CD14-positive monocyte (primary cell): ENCODE results near the gene SDR39U1. TPM values are rescaled to one million over a fixed set of nuclear protein-coding genes. Genes with fewer than 3 reads are reported as not detected.

Experiments
- DNase-seq, 3 donors: peaks; one replicate each; pipeline ENCODE4 v3.0.0-alpha.2; 2011 to 2022
- H2AFZ ChIP-seq: 2 replicates; pipeline ENCODE4 v1.6.0; 2012; ENCODE audit warnings: mild to moderate bottlenecking, low read depth, low read length, inconsistent platforms; ENCODE audit not compliant: insufficient read depth, poor library complexity, severe bottlenecking
- H3K27ac ChIP-seq, 2 donors: 1 replicate in 1 of 2; 2 replicates in 1 of 2; pipeline ENCODE4 v1.5.1; 2012 to 2013; ENCODE audit warnings: low read length in 2 of 2, control low read depth in 1 of 2, inconsistent platforms in 1 of 2, low read depth in 1 of 2, mild to moderate bottlenecking in 1 of 2
- H3K27me3 ChIP-seq, 2 donors: one replicate each; pipeline versions ENCODE4 v1.6.0 to v1.6.1; 2011 to 2013; ENCODE audit warnings: low read length in 2 of 2; ENCODE audit not compliant: control insufficient read depth in 2 of 2, insufficient read depth in 2 of 2
- H3K36me3 ChIP-seq, 2 donors: replicated peaks in 1 of 2; 1 replicate in 1 of 2; 2 replicates in 1 of 2; pipeline versions ENCODE4 v1.5.1 to v1.6.1; 2012 to 2013; ENCODE audit warnings: low read length in 2 of 2, control low read depth in 1 of 2, inconsistent platforms in 1 of 2, mild to moderate bottlenecking in 1 of 2; ENCODE audit not compliant: insufficient read depth in 2 of 2, control insufficient read depth in 1 of 2
- H3K4me1 ChIP-seq, 2 donors: 1 replicate in 1 of 2; 2 replicates in 1 of 2; pipeline versions ENCODE4 v1.5.1 to v1.6.1; 2012 to 2013; ENCODE audit warnings: low read length in 2 of 2, control low read depth in 1 of 2, inconsistent platforms in 1 of 2, mild to moderate bottlenecking in 1 of 2, moderate library complexity in 1 of 2; ENCODE audit not compliant: insufficient read depth in 2 of 2, control insufficient read depth in 1 of 2
- H3K4me2 ChIP-seq: replicated peaks from 2 replicates; pipeline ENCODE3; 2012; ENCODE audit warnings: low read length, moderate library complexity, mild to moderate bottlenecking; ENCODE audit not compliant: poor library complexity, severe bottlenecking; ENCODE audit errors: extremely low read depth
- H3K4me3 ChIP-seq, 3 experiments: fragments of 200-600 bp in 1 of 3; sonication (generic) in 1 of 3; replicated peaks in 1 of 3; 1 replicate in 2 of 3; 2 replicates in 1 of 3; pipeline ENCODE4 v1.5.1; 2011 to 2013; ENCODE audit warnings: low read length in 3 of 3, mild to moderate bottlenecking in 3 of 3, control low read depth in 2 of 3, low read depth in 2 of 3, inconsistent platforms in 1 of 3, moderate library complexity in 1 of 3
- H3K79me2 ChIP-seq: 2 replicates; pipeline ENCODE4 v1.6.0; 2012; ENCODE audit warnings: mild to moderate bottlenecking, control low read depth, inconsistent platforms, low read length, moderate library complexity; ENCODE audit not compliant: insufficient read depth
- H3K9ac ChIP-seq: 2 replicates; pipeline ENCODE4 v1.6.0; 2017; ENCODE audit warnings: low read length, mild to moderate bottlenecking; ENCODE audit not compliant: insufficient read depth, poor library complexity, severe bottlenecking
- H3K9me3 ChIP-seq, 2 donors: replicated peaks in 1 of 2; 1 replicate in 1 of 2; 2 replicates in 1 of 2; pipeline versions ENCODE4 v1.5.1 to v1.6.1; 2012 to 2013; ENCODE audit warnings: low read length in 2 of 2, control low read depth in 1 of 2; ENCODE audit not compliant: control insufficient read depth in 1 of 2, insufficient read depth in 1 of 2
- H4K20me1 ChIP-seq: 2 replicates; pipeline ENCODE4 v1.6.0; 2012; ENCODE audit warnings: mild to moderate bottlenecking, low read length, control low read depth, moderate library complexity; ENCODE audit not compliant: insufficient read depth
- H3K27ac Mint-ChIP-seq, 7 donors: one replicate each; pipeline ENCODE4 v1.8.0; 2020; ENCODE audit warnings: mild to moderate bottlenecking in 7 of 7, mixed read lengths in 7 of 7, moderate library complexity in 6 of 7, inconsistent platforms in 2 of 7
- H3K27me3 Mint-ChIP-seq, 3 donors: one replicate each; pipeline ENCODE4 v1.8.0; 2021 to 2022; ENCODE audit warnings: low read depth in 3 of 3, mild to moderate bottlenecking in 3 of 3, mixed read lengths in 3 of 3, moderate library complexity in 3 of 3, inconsistent platforms in 1 of 3
- H3K36me3 Mint-ChIP-seq, 2 donors: one replicate each; pipeline ENCODE4 v1.8.0; 2020; ENCODE audit warnings: mixed read lengths in 2 of 2, inconsistent platforms in 1 of 2, mild to moderate bottlenecking in 1 of 2
- H3K4me1 Mint-ChIP-seq: one replicate; pipeline ENCODE4 v1.8.0; 2020; ENCODE audit warnings: mild to moderate bottlenecking, mixed read lengths
- H3K4me3 Mint-ChIP-seq, 2 donors: one replicate each; pipeline ENCODE4 v1.8.0; 2020; ENCODE audit warnings: mild to moderate bottlenecking in 2 of 2, mixed read lengths in 2 of 2, moderate library complexity in 1 of 2
- H3K9me3 Mint-ChIP-seq, 7 donors: one replicate each; pipeline ENCODE4 v1.8.0; 2020 to 2022; ENCODE audit warnings: mixed read lengths in 7 of 7, mild to moderate bottlenecking in 6 of 7, moderate library complexity in 6 of 7, inconsistent platforms in 2 of 7
- CTCF ChIP-seq: fragments of 200-600 bp; IDR thresholded peaks from one replicate; pipeline ENCODE4 v1.8.0; 2022; ENCODE audit warnings: antibody characterized with exemption, mild to moderate bottlenecking
- WGBS: methylation state at CpG from one replicate; pipeline ENCODE4 v1.1.5; 2013; ENCODE audit warnings: missing lambda C conversion rate; ENCODE audit not compliant: insufficient coverage; 5-methylcytosine and 5-hydroxymethylcytosine counted together
- intact Hi-C, 2 donors: fragments of 100-400 bp; cut with micrococcal nuclease; formaldehyde crosslinking; loops; one replicate each; pipeline versions ENCODE4 v1.15.0 to v1.15.1; 2023
- polyA plus RNA-seq, 3 donors: library from polyadenylated mRNA; depleted of rRNA in 1 of 3; unstranded in 2 of 3; stranded (reverse) in 1 of 3; fragments of 300-500 nt in 2 of 3; fragments of >200 nt in 1 of 3; fragmentation: Illumina TruSeq in 2 of 3; gene quantifications; 1 replicate in 2 of 3; 2 replicates in 1 of 3; pipeline ENCODE4 v1.2.3, GENCODE V29; 2012 to 2021

The SDR39U1 gene
- polyA plus RNA-seq, 3 donors: 37.3 to 110 (median 39.2) TPM

DNA sequence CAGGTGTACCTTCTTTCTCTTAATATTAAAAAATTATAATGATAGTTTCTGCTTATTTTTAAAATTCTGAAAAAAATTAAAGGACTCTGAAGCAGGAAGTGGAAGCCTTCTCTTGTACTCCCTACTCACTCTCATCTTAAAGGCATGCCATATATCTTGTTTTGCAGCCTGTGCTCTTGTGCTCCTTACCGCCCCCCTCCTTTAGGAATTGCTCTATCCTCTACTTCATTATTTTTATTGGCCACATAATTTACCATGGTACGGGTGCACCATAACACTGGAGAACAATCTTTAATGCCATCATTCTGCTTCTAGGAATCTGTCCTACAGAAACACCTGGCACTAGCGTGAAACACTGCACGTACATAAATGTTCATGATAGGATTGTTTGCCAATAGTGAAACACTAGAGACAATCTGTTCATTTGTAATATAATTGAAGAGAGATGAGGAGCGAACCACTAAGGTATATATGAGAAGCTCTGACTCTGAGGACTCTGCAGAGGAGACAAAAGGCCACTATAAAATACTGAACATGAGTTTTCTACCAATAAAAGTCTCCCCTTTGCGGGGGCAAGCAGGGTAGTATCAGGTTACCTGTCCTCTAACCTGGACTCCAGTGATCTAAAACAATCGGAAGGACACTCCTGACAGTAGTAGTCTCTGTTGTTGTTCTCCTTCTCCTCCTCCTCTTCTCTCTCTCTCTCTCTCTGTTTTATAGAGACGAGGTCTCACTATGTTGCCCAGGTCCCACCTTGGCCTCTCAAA is 50.1 kb downstream of the SDR39U1 start:
- Histone ChIP-seq H3K36me3 (no peaks in the 10 kb centered on the region), H3K9ac (no peak overlapping the region), H3K4me1 (peaks cover 27 to 34% of the 10 kb centered on the region in 2 donors), H3K4me2 (no peak overlapping the region), H3K79me2 (no peaks in the 10 kb centered on the region), H4K20me1 (no peaks in the 10 kb centered on the region), H2AFZ (no peak overlapping the region), H3K4me3 (no peak overlapping the region), H3K9me3 (no peaks in the 10 kb centered on the region), H3K27me3 (no peaks in the 10 kb centered on the region), H3K27ac (no peak overlapping the region)
- 60% methylated on average over 3 of the region's 8 CpGs for WGBS
- Mint-ChIP-seq H3K4me3 (no peak overlapping the region), H3K27ac (no peak overlapping the region), H3K36me3 (no peaks in the 10 kb centered on the region), H3K4me1 (peaks cover 34% of the 10 kb centered on the region), H3K9me3 (no peaks in the 10 kb centered on the region), H3K27me3 (peaks cover 0 to 5% (median 4%) of the 10 kb centered on the region in 3 donors)
- no peak for TF ChIP-seq CTCF
- intact Hi-C loops: no loop called here
- DNase-seq: no peak

DNA sequence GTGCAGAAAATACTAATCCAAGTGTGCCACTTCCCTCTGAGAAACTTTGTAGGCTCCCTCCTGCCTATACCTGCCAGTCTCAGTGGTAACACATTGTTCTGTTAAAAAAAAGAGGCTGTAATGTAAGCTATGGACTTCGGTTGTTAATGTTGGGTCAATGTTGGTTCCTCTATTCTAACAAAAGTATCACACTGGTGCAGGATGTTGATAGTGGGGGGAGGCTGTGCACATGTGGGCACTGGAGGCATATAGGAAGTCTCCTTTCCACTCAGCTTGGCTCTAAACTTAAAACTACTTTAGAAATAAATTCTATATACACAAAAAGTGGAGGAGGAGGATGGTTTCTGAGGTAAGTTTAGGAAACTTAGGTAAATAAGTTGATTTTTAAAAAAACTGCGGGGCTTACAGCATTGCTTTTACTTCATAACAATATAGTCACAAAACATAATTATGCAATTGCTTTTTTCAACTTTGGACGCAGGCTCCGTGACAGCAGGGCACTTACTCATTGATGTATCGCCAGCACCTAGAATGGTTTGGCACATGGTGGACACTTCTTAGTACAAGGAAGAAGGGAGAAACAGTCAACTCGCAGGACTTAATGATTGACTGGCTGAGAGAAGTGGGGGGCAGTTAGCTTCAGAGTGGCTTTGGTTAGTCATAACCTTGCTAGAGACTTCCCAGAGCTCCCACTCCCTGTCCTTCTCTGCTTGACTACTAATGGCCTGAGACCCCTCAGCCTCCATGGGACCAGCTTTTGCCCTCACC is 51.7 kb downstream of the SDR39U1 start:
- H3K4me2 ChIP-seq: no peak overlapping the region
- no peaks in the 10 kb centered on the region for H3K9me3 ChIP-seq
- peaks cover 2 to 9% (median 5%) of the 10 kb centered on the region in 3 donors for H3K27me3 Mint-ChIP-seq
- no peaks in the 10 kb centered on the region for H3K9me3 Mint-ChIP-seq
- no peaks in the 10 kb centered on the region for H3K36me3 Mint-ChIP-seq
- TF ChIP-seq CTCF: no peak
- peaks cover 18% of the 10 kb centered on the region for H3K4me1 Mint-ChIP-seq
- H3K4me3 ChIP-seq: no peak overlapping the region
- DNase-seq: peak in 2 of 3 donors; percentile 14 to 29
- H3K27me3 ChIP-seq: no peaks in the 10 kb centered on the region
- H3K27ac Mint-ChIP-seq: peak overlapping the region in 1 of 7 donors; percentile 13
- peaks cover 13 to 20% of the 10 kb centered on the region in 2 donors for H3K4me1 ChIP-seq
- peak overlapping the region; percentile 21 for H2AFZ ChIP-seq
- H3K79me2 ChIP-seq: no peaks in the 10 kb centered on the region
- WGBS: 14% methylated on average over 3 of the region's 6 CpGs
- H3K4me3 Mint-ChIP-seq: no peak overlapping the region
- no peak overlapping the region for H3K27ac ChIP-seq
- no peaks in the 10 kb centered on the region for H4K20me1 ChIP-seq
- no peaks in the 10 kb centered on the region for H3K36me3 ChIP-seq
- H3K9ac ChIP-seq: no peak overlapping the region
- intact Hi-C loops: no loop called here

Other genes with a start within 250 kb of the SDR39U1 start
- 10 to 100 TPM; 14.6 to 56.0 (median 51.1) TPM for gene TM9SF1, start 247.3 kb downstream of the SDR39U1 start, polyA plus RNA-seq
- under 1 TPM in 2 of 3 donors, not detected in 1; 0.07 to 0.13 TPM for gene TSSK4, start 237.1 kb downstream of the SDR39U1 start, polyA plus RNA-seq
- 100 to 1,000 TPM in 2 of 3 donors, 10 to 100 TPM in 1; 99.0 to 128 (median 102) TPM for gene CHMP4A, start 229.3 kb downstream of the SDR39U1 start, polyA plus RNA-seq
- 10 to 100 TPM; 17.5 to 49.6 (median 37.5) TPM for gene MDP1, start 226.7 kb downstream of the SDR39U1 start, polyA plus RNA-seq
- 100 to 1,000 TPM; 164 to 335 (median 306) TPM for gene NEDD8, start 210.4 kb downstream of the SDR39U1 start, polyA plus RNA-seq
- gene GMPR2, start 209.8 kb downstream of the SDR39U1 start, polyA plus RNA-seq: 10 to 100 TPM; 84.4 to 84.7 (median 84.5) TPM
- 100 to 1,000 TPM in 2 of 3 donors, 10 to 100 TPM in 1; 63.6 to 151 (median 137) TPM for gene TINF2, start 200.2 kb downstream of the SDR39U1 start, polyA plus RNA-seq
- 1 to 10 TPM in 1 of 3 donors, not detected in 2; 7.8 TPM for gene TGM1, start 179.6 kb downstream of the SDR39U1 start, polyA plus RNA-seq
- gene RABGGTA, start 171.2 kb downstream of the SDR39U1 start, polyA plus RNA-seq: 100 to 1,000 TPM in 1 of 3 donors, 10 to 100 TPM in 2; 34.5 to 125 (median 35.4) TPM
- 10 to 100 TPM; 31.6 to 49.4 (median 48.8) TPM for gene DHRS1, start 143.0 kb downstream of the SDR39U1 start, polyA plus RNA-seq
- 10 to 100 TPM in 1 of 3 donors, 1 to 10 TPM in 2; 1.2 to 16.6 (median 1.3) TPM for gene NOP9, start 142.9 kb downstream of the SDR39U1 start, polyA plus RNA-seq
- 100 to 1,000 TPM in 1 of 3 donors, 10 to 100 TPM in 2; 36.4 to 126 (median 63.8) TPM for gene CIDEB, start 134.8 kb downstream of the SDR39U1 start, polyA plus RNA-seq
- 10 to 100 TPM in 1 of 3 donors, 1 to 10 TPM in 2; 2.7 to 25.1 (median 2.9) TPM for gene LTB4R2, start 132.6 kb downstream of the SDR39U1 start, polyA plus RNA-seq
- gene LTB4R, start 131.3 kb downstream of the SDR39U1 start, polyA plus RNA-seq: 10 to 100 TPM; 51.5 to 98.5 (median 87.3) TPM
- 10 to 100 TPM in 1 of 3 donors, under 1 TPM in 2; 0.69 to 11.9 (median 0.70) TPM for gene ADCY4, start 107.7 kb downstream of the SDR39U1 start, polyA plus RNA-seq
- gene RIPK3, start 102.8 kb downstream of the SDR39U1 start, polyA plus RNA-seq: 10 to 100 TPM; 11.7 to 69.6 (median 11.8) TPM
- not detected for gene NFATC4, start 74.6 kb downstream of the SDR39U1 start, polyA plus RNA-seq
- under 1 TPM; 0.18 to 0.84 (median 0.40) TPM for gene NYNRIN, start 43.8 kb downstream of the SDR39U1 start, polyA plus RNA-seq
- 1 to 10 TPM in 1 of 3 donors, under 1 TPM in 1, not detected in 1; 0.07 to 1.1 TPM for gene CBLN3, start 13.1 kb downstream of the SDR39U1 start, polyA plus RNA-seq
- gene KHNYN, start 12.8 kb downstream of the SDR39U1 start, polyA plus RNA-seq: 10 to 100 TPM; 12.4 to 39.8 (median 16.0) TPM
- not detected for gene CMA1, start 65.5 kb upstream of the SDR39U1 start, polyA plus RNA-seq
- under 1 TPM; 0.16 to 0.89 (median 0.40) TPM for gene CTSG, start 133.5 kb upstream of the SDR39U1 start, polyA plus RNA-seq
- 1 to 10 TPM in 1 of 3 donors, under 1 TPM in 2; 0.15 to 1.6 (median 0.94) TPM for gene GZMH, start 166.9 kb upstream of the SDR39U1 start, polyA plus RNA-seq
- gene GZMB, start 191.4 kb upstream of the SDR39U1 start, polyA plus RNA-seq: 1 to 10 TPM in 2 of 3 donors, not detected in 1; 1.0 to 1.3 TPM